Ovary (tissue), 3 donors: Measurements from ENCODE around the gene GREB1L.

Experiments used
- EP300 ChIP-seq: sonication (generic); formaldehyde crosslinking; IDR thresholded peaks from one replicate; pipeline ENCODE4 v1.6.1; 2017; ENCODE audit warnings: antibody characterized with exemption
- POLR2A ChIP-seq: fragments of 450-650 bp; IDR thresholded peaks from one replicate; pipeline ENCODE4 v1.6.1; 2017; ENCODE audit warnings: antibody characterized with exemption, mild to moderate bottlenecking, moderate library complexity
- TF ChIP-seq, protein P1 (sequence below), 3 donors: fragments of 450-650 bp in 2 of 3; fragments of 200-600 bp in 1 of 3; IDR thresholded peaks; one replicate each; pipeline versions ENCODE4 v1.5.1 to v1.8.0; 2016 to 2022; ENCODE audit warnings: antibody characterized with exemption in 3 of 3, mild to moderate bottlenecking in 1 of 3
- donor health status: DM: no; HTN: no; CAD: no.

GRCh38 chr18:21364471-21364870, 122.4 kb downstream of the GREB1L start:
- TF ChIP-seq POLR2A, result no peak
- TF ChIP-seq, protein P1, sequence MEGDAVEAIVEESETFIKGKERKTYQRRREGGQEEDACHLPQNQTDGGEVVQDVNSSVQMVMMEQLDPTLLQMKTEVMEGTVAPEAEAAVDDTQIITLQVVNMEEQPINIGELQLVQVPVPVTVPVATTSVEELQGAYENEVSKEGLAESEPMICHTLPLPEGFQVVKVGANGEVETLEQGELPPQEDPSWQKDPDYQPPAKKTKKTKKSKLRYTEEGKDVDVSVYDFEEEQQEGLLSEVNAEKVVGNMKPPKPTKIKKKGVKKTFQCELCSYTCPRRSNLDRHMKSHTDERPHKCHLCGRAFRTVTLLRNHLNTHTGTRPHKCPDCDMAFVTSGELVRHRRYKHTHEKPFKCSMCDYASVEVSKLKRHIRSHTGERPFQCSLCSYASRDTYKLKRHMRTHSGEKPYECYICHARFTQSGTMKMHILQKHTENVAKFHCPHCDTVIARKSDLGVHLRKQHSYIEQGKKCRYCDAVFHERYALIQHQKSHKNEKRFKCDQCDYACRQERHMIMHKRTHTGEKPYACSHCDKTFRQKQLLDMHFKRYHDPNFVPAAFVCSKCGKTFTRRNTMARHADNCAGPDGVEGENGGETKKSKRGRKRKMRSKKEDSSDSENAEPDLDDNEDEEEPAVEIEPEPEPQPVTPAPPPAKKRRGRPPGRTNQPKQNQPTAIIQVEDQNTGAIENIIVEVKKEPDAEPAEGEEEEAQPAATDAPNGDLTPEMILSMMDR (IDR thresholded peaks at IDR 0.05), result no peak
- no peak for TF ChIP-seq EP300
